Renal cortex interstitium (tissue), 15 donors: ENCODE results near the gene ACD. TPM values are rescaled to one million over a fixed set of nuclear protein-coding genes. Genes with fewer than 3 reads are reported as not detected.
"Not testable (repeated sequence)": the region's sequence is repeated elsewhere in the genome, so short reads cannot be mapped to it uniquely, and the experiment has no call there.

Experiments
- DNase-seq, 11 donors: peaks; one replicate each; pipeline ENCODE4 v3.0.0-alpha.2; 2013; ENCODE audit warnings: low read depth in 9 of 11, low spot score in 4 of 11; ENCODE audit errors: extremely low read depth in 1 of 11
- long read RNA-seq, 16 experiments: transcript quantifications; one replicate each; lab custom pipeline, GENCODE V29; 2026
- polyA plus RNA-seq, 3 donors: library from polyadenylated mRNA; unstranded; fragments of 120-200 nt; gene quantifications; one replicate each; pipeline ENCODE4 v1.2.1, GENCODE V29; 2013; ENCODE audit not compliant: insufficient read length in 3 of 3

ACD gene
- polyA plus RNA-seq, result 10 to 100 TPM; 19.8 to 29.5 (median 25.4) TPM
- long read RNA-seq, donor 1, partial matches to known transcripts, result 5 of 7 reads
- long read RNA-seq, donor 1, other reads (novel, unspliced or antisense), result 0 of 7 reads
- long read RNA-seq, donor 2, partial matches to known transcripts, result 0 of 3 reads
- long read RNA-seq, donor 2, other reads (novel, unspliced or antisense), result 0 of 3 reads
- long read RNA-seq, donor 3, transcript ACD-214 (12 exons, 2,065 nt), result major isoform, 5 of 5 reads
- long read RNA-seq, donor 3, partial matches to known transcripts, result 0 of 5 reads
- long read RNA-seq, donor 3, other reads (novel, unspliced or antisense), result 0 of 5 reads
- long read RNA-seq, donor 4, partial matches to known transcripts, result 0 of 6 reads
- long read RNA-seq, donor 4, other reads (novel, unspliced or antisense), result 0 of 6 reads
- long read RNA-seq, donor 5, result 0 reads
- long read RNA-seq, donor 6, partial matches to known transcripts, result 0 of 4 reads
- long read RNA-seq, donor 6, other reads (novel, unspliced or antisense), result 0 of 4 reads
- long read RNA-seq, donor 7, transcript ACD-214 (12 exons, 2,065 nt), result major isoform, 5 of 6 reads
- long read RNA-seq, donor 7, partial matches to known transcripts, result 0 of 6 reads
- long read RNA-seq, donor 7, other reads (novel, unspliced or antisense), result 0 of 6 reads
- long read RNA-seq, donor 8, result 0 reads
- long read RNA-seq, donor 9, partial matches to known transcripts, result 0 of 7 reads
- long read RNA-seq, donor 9, other reads (novel, unspliced or antisense), result 0 of 7 reads
- long read RNA-seq, donor 10, partial matches to known transcripts, result 0 of 5 reads
- long read RNA-seq, donor 10, other reads (novel, unspliced or antisense), result 0 of 5 reads
- long read RNA-seq, donor 11, partial matches to known transcripts, result 0 of 3 reads
- long read RNA-seq, donor 11, other reads (novel, unspliced or antisense), result 0 of 3 reads
- long read RNA-seq, donor 12, partial matches to known transcripts, result 0 of 3 reads
- long read RNA-seq, donor 12, other reads (novel, unspliced or antisense), result 0 of 3 reads
- long read RNA-seq, donor 13, result 0 reads
- long read RNA-seq, donor 14, partial matches to known transcripts, result 0 of 4 reads
- long read RNA-seq, donor 14, other reads (novel, unspliced or antisense), result 0 of 4 reads
- long read RNA-seq, donor 15, partial matches to known transcripts, result 0 of 3 reads
- long read RNA-seq, donor 15, other reads (novel, unspliced or antisense), result 0 of 3 reads
- long read RNA-seq, donor 16, transcript ACD-214 (12 exons, 2,065 nt), result major isoform, 15 of 23 reads
- long read RNA-seq, donor 16, partial matches to known transcripts, result 6 of 23 reads
- long read RNA-seq, donor 16, other reads (novel, unspliced or antisense), result 0 of 23 reads

GRCh38 chr16:67659675-67660563 is at the start of gene ACD:
ACD (minus strand) TSS chr16:67660260; CDS start chr16:67660220, 40 bp downstream.
- peak; percentile 76 to 91 (median 87) for DNase-seq

GRCh38 chr16:67709050-67709449 is 49.0 kb upstream of the ACD start:
- no peak for DNase-seq

- DNase-seq, result no peak
Observed at GRCh38 chr16:67708368-67708771, 48.3 kb upstream of the ACD start.

- DNase-seq, result no peak
Observed at GRCh38 chr16:67707790-67708189, 47.7 kb upstream of the ACD start.

GRCh38 chr16:67707210-67707609 is 47.1 kb upstream of the ACD start:
- no peak for DNase-seq

- DNase-seq, result no peak
Observed at GRCh38 chr16:67704110-67704509, 44.0 kb upstream of the ACD start.

- DNase-seq, result no peak
Observed at GRCh38 chr16:67703626-67704025, 43.6 kb upstream of the ACD start.

GRCh38 chr16:67702130-67702529 is 42.1 kb upstream of the ACD start:
- no peak for DNase-seq

GRCh38 chr16:67701420-67701819 is 41.4 kb upstream of the ACD start:
- no peak for DNase-seq

- DNase-seq, result no peak
Observed at GRCh38 chr16:67699265-67699664, 39.2 kb upstream of the ACD start.

GRCh38 chr16:67697422-67698185 is 37.5 kb upstream of the ACD start:
- no peak for DNase-seq

GRCh38 chr16:67694611-67695010 is 34.6 kb upstream of the ACD start:
- DNase-seq, result no peak

- not testable (repeated sequence) for DNase-seq
Observed at GRCh38 chr16:67693517-67694285, 33.6 kb upstream of the ACD start.

- DNase-seq, result no peak
Observed at GRCh38 chr16:67685388-67686112, 25.5 kb upstream of the ACD start.

- no peak for DNase-seq
Observed at GRCh38 chr16:67683767-67684166, 23.7 kb upstream of the ACD start.
